CD14-positive monocyte (primary cell): ENCODE results near the gene AHCTF1. TPM values are rescaled to one million over a fixed set of nuclear protein-coding genes. Genes with fewer than 3 reads are reported as not detected.

Source experiments
- DNase-seq, 3 donors: peaks; one replicate each; pipeline ENCODE4 v3.0.0-alpha.2; 2011 to 2022
- H2AFZ ChIP-seq: 2 replicates; pipeline ENCODE4 v1.6.0; 2012; ENCODE audit warnings: mild to moderate bottlenecking, low read depth, low read length, inconsistent platforms; ENCODE audit not compliant: insufficient read depth, poor library complexity, severe bottlenecking
- H3K27ac ChIP-seq, 2 donors: 1 replicate in 1 of 2; 2 replicates in 1 of 2; pipeline ENCODE4 v1.5.1; 2012 to 2013; ENCODE audit warnings: low read length in 2 of 2, control low read depth in 1 of 2, inconsistent platforms in 1 of 2, low read depth in 1 of 2, mild to moderate bottlenecking in 1 of 2
- H3K27me3 ChIP-seq, 2 donors: one replicate each; pipeline versions ENCODE4 v1.6.0 to v1.6.1; 2011 to 2013; ENCODE audit warnings: low read length in 2 of 2; ENCODE audit not compliant: control insufficient read depth in 2 of 2, insufficient read depth in 2 of 2
- H3K36me3 ChIP-seq, 2 donors: replicated peaks in 1 of 2; 1 replicate in 1 of 2; 2 replicates in 1 of 2; pipeline versions ENCODE4 v1.5.1 to v1.6.1; 2012 to 2013; ENCODE audit warnings: low read length in 2 of 2, control low read depth in 1 of 2, inconsistent platforms in 1 of 2, mild to moderate bottlenecking in 1 of 2; ENCODE audit not compliant: insufficient read depth in 2 of 2, control insufficient read depth in 1 of 2
- H3K4me1 ChIP-seq, 2 donors: 1 replicate in 1 of 2; 2 replicates in 1 of 2; pipeline versions ENCODE4 v1.5.1 to v1.6.1; 2012 to 2013; ENCODE audit warnings: low read length in 2 of 2, control low read depth in 1 of 2, inconsistent platforms in 1 of 2, mild to moderate bottlenecking in 1 of 2, moderate library complexity in 1 of 2; ENCODE audit not compliant: insufficient read depth in 2 of 2, control insufficient read depth in 1 of 2
- H3K4me2 ChIP-seq: replicated peaks from 2 replicates; pipeline ENCODE3; 2012; ENCODE audit warnings: low read length, moderate library complexity, mild to moderate bottlenecking; ENCODE audit not compliant: poor library complexity, severe bottlenecking; ENCODE audit errors: extremely low read depth
- H3K4me3 ChIP-seq, 3 experiments: fragments of 200-600 bp in 1 of 3; sonication (generic) in 1 of 3; replicated peaks in 1 of 3; 1 replicate in 2 of 3; 2 replicates in 1 of 3; pipeline ENCODE4 v1.5.1; 2011 to 2013; ENCODE audit warnings: low read length in 3 of 3, mild to moderate bottlenecking in 3 of 3, control low read depth in 2 of 3, low read depth in 2 of 3, inconsistent platforms in 1 of 3, moderate library complexity in 1 of 3
- H3K79me2 ChIP-seq: 2 replicates; pipeline ENCODE4 v1.6.0; 2012; ENCODE audit warnings: mild to moderate bottlenecking, control low read depth, inconsistent platforms, low read length, moderate library complexity; ENCODE audit not compliant: insufficient read depth
- H3K9ac ChIP-seq: 2 replicates; pipeline ENCODE4 v1.6.0; 2017; ENCODE audit warnings: low read length, mild to moderate bottlenecking; ENCODE audit not compliant: insufficient read depth, poor library complexity, severe bottlenecking
- H3K9me3 ChIP-seq, 2 donors: replicated peaks in 1 of 2; 1 replicate in 1 of 2; 2 replicates in 1 of 2; pipeline versions ENCODE4 v1.5.1 to v1.6.1; 2012 to 2013; ENCODE audit warnings: low read length in 2 of 2, control low read depth in 1 of 2; ENCODE audit not compliant: control insufficient read depth in 1 of 2, insufficient read depth in 1 of 2
- H4K20me1 ChIP-seq: 2 replicates; pipeline ENCODE4 v1.6.0; 2012; ENCODE audit warnings: mild to moderate bottlenecking, low read length, control low read depth, moderate library complexity; ENCODE audit not compliant: insufficient read depth
- H3K27ac Mint-ChIP-seq, 7 donors: one replicate each; pipeline ENCODE4 v1.8.0; 2020; ENCODE audit warnings: mild to moderate bottlenecking in 7 of 7, mixed read lengths in 7 of 7, moderate library complexity in 6 of 7, inconsistent platforms in 2 of 7
- H3K27me3 Mint-ChIP-seq, 3 donors: one replicate each; pipeline ENCODE4 v1.8.0; 2021 to 2022; ENCODE audit warnings: low read depth in 3 of 3, mild to moderate bottlenecking in 3 of 3, mixed read lengths in 3 of 3, moderate library complexity in 3 of 3, inconsistent platforms in 1 of 3
- H3K36me3 Mint-ChIP-seq, 2 donors: one replicate each; pipeline ENCODE4 v1.8.0; 2020; ENCODE audit warnings: mixed read lengths in 2 of 2, inconsistent platforms in 1 of 2, mild to moderate bottlenecking in 1 of 2
- H3K4me1 Mint-ChIP-seq: one replicate; pipeline ENCODE4 v1.8.0; 2020; ENCODE audit warnings: mild to moderate bottlenecking, mixed read lengths
- H3K4me3 Mint-ChIP-seq, 2 donors: one replicate each; pipeline ENCODE4 v1.8.0; 2020; ENCODE audit warnings: mild to moderate bottlenecking in 2 of 2, mixed read lengths in 2 of 2, moderate library complexity in 1 of 2
- H3K9me3 Mint-ChIP-seq, 7 donors: one replicate each; pipeline ENCODE4 v1.8.0; 2020 to 2022; ENCODE audit warnings: mixed read lengths in 7 of 7, mild to moderate bottlenecking in 6 of 7, moderate library complexity in 6 of 7, inconsistent platforms in 2 of 7
- CTCF ChIP-seq: fragments of 200-600 bp; IDR thresholded peaks from one replicate; pipeline ENCODE4 v1.8.0; 2022; ENCODE audit warnings: antibody characterized with exemption, mild to moderate bottlenecking
- WGBS: methylation state at CpG from one replicate; pipeline ENCODE4 v1.1.5; 2013; ENCODE audit warnings: missing lambda C conversion rate; ENCODE audit not compliant: insufficient coverage; 5-methylcytosine and 5-hydroxymethylcytosine counted together
- intact Hi-C, 2 donors: fragments of 100-400 bp; cut with micrococcal nuclease; formaldehyde crosslinking; loops; one replicate each; pipeline versions ENCODE4 v1.15.0 to v1.15.1; 2023
- polyA plus RNA-seq, 3 donors: library from polyadenylated mRNA; depleted of rRNA in 1 of 3; unstranded in 2 of 3; stranded (reverse) in 1 of 3; fragments of 300-500 nt in 2 of 3; fragments of >200 nt in 1 of 3; fragmentation: Illumina TruSeq in 2 of 3; gene quantifications; 1 replicate in 2 of 3; 2 replicates in 1 of 3; pipeline ENCODE4 v1.2.3, GENCODE V29; 2012 to 2021

Gene AHCTF1
- polyA plus RNA-seq, 3 donors, result 2.4 to 8.8 (median 5.4) TPM

- DNase-seq, result no peak
- peaks cover 16% of the 10 kb centered on the region for H3K4me1 Mint-ChIP-seq
- Histone ChIP-seq H4K20me1 (no peaks in the 10 kb centered on the region), H3K9me3 (no peaks in the 10 kb centered on the region), H3K27ac (no peak overlapping the region), H3K4me1 (peaks cover 9% of the 10 kb centered on the region in 2 donors), H3K27me3 (no peaks in the 10 kb centered on the region), H3K4me3 (no peak overlapping the region), H3K79me2 (no peaks in the 10 kb centered on the region), H3K4me2 (no peak overlapping the region), H3K9ac (no peak overlapping the region), H2AFZ (no peak overlapping the region), H3K36me3 (no peaks in the 10 kb centered on the region)
- H3K36me3 Mint-ChIP-seq, result no peaks in the 10 kb centered on the region
- H3K4me3 Mint-ChIP-seq, result no peak overlapping the region
- peaks cover 0 to 6% (median 3%) of the 10 kb centered on the region in 3 donors for H3K27me3 Mint-ChIP-seq
- peaks cover 0 to 6% (median 2%) of the 10 kb centered on the region in 7 donors for H3K9me3 Mint-ChIP-seq
- no peak for TF ChIP-seq CTCF
- intact Hi-C loops, result no loop called here
- WGBS, result 97% methylated on average over 26 of the region's 30 CpGs
- H3K27ac Mint-ChIP-seq, result no peak overlapping the region
Observed at GRCh38 chr1:246795906-246796694, 135.6 kb downstream of the AHCTF1 start.

- Histone ChIP-seq H3K4me1 (peaks cover 9% of the 10 kb centered on the region in 2 donors), H3K9ac (no peak overlapping the region), H4K20me1 (no peaks in the 10 kb centered on the region), H3K4me2 (no peak overlapping the region), H3K36me3 (no peaks in the 10 kb centered on the region), H2AFZ (no peak overlapping the region), H3K79me2 (no peaks in the 10 kb centered on the region), H3K4me3 (no peak overlapping the region), H3K27me3 (no peaks in the 10 kb centered on the region), H3K9me3 (no peaks in the 10 kb centered on the region), H3K27ac (no peak overlapping the region)
- Mint-ChIP-seq H3K27ac (no peak overlapping the region), H3K36me3 (no peaks in the 10 kb centered on the region), H3K4me1 (peaks cover 16% of the 10 kb centered on the region), H3K27me3 (peaks cover 0 to 6% (median 3%) of the 10 kb centered on the region in 3 donors), H3K4me3 (no peak overlapping the region), H3K9me3 (peaks cover 0 to 6% (median 2%) of the 10 kb centered on the region in 7 donors)
- intact Hi-C loops, result no loop called here
- no peak for TF ChIP-seq CTCF
- peak in 1 of 3 donors; percentile 42 for DNase-seq
- 90% methylated on average over 19 of the region's 27 CpGs for WGBS
Observed at GRCh38 chr1:246794828-246795671, 136.7 kb downstream of the AHCTF1 start.
